Upper lobe of right lung (tissue), 1 donor: ENCODE results near the gene EVI2A. TPM values are rescaled to one million over a fixed set of nuclear protein-coding genes. Genes with fewer than 3 reads are reported as not detected.
"Not testable (repeated sequence)": the region's sequence is repeated elsewhere in the genome, so short reads cannot be mapped to it uniquely, and the experiment has no call there.

ENCODE experiments used
- ATAC-seq: fragments of 200-7000 bp; cut with Tn5 transposase; one replicate; pipeline ENCODE4 v1.9.1; 2020; ENCODE audit warnings: mild to moderate bottlenecking, moderate library complexity
- DNase-seq: peaks from one replicate; pipeline ENCODE4 v3.0.0-alpha.2; 2020
- H3K27ac ChIP-seq: fragments of 200-600 bp; one replicate; pipeline ENCODE4 v1.8.0; 2022
- H3K27me3 ChIP-seq: fragments of 200-600 bp; one replicate; pipeline ENCODE4 v1.8.0; 2022; ENCODE audit warnings: mild to moderate bottlenecking
- H3K36me3 ChIP-seq: fragments of 200-600 bp; one replicate; pipeline ENCODE4 v1.8.0; 2022
- H3K4me1 ChIP-seq: fragments of 200-600 bp; one replicate; pipeline ENCODE4 v1.8.0; 2022
- H3K4me3 ChIP-seq: fragments of 200-600 bp; one replicate; pipeline ENCODE4 v1.8.0; 2022; ENCODE audit warnings: mild to moderate bottlenecking
- H3K9me3 ChIP-seq: fragments of 200-600 bp; one replicate; pipeline ENCODE4 v1.8.0; 2022
- intact Hi-C: fragments of 100-400 bp; cut with DNase I; formaldehyde crosslinking; loops from one replicate; pipeline ENCODE4 v1.11.0; 2022
- total RNA-seq: library from RNA; stranded (reverse); fragmentation: NEBNext Ultra II Directional; extraction: Animal tissue kit (Norgen Biotek cat#: 25700); gene quantifications from one replicate; pipeline ENCODE4 v1.2.1, GENCODE V29; 2021
- TF ChIP-seq, protein P1 (sequence below): fragments of 200-600 bp; IDR thresholded peaks from one replicate; pipeline ENCODE4 v1.8.0; 2022; ENCODE audit warnings: antibody characterized with exemption
- donor health status: DM: no; HTN: yes; CAD: no; lungs with severe emphysema.

The EVI2A gene
- total RNA-seq, 1 donor from 2014 or later, result 38.2 TPM

DNA sequence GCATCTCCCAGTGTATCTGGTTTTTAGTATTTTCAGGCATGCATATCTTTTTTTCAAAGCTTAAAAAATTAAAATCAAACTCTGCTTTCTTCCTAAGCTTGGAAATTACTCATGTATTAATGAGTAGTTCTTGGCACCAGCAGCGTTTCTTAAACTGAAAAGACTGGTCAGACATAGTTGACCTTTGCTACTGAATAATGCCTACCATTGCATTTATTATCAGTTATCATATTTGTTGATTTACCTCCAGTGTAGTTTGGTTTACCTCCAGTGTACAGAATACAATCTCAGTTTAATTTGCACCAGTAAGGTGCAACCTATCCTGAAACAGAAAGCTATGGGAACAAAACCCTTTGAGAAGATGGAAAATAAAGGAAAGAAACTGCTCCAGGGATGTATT, 34.5 kb upstream of the EVI2A start:
- H3K27ac ChIP-seq, result no peak overlapping the region
- no peak for ATAC-seq
- intact Hi-C loops, result no loop called here
- no peaks in the 10 kb centered on the region for H3K27me3 ChIP-seq
- H3K4me3 ChIP-seq, result no peak overlapping the region
- H3K4me1 ChIP-seq, result no peaks in the 10 kb centered on the region
- H3K36me3 ChIP-seq, result peaks cover 68% of the 10 kb centered on the region
- no peak for DNase-seq
- TF ChIP-seq, protein P1, sequence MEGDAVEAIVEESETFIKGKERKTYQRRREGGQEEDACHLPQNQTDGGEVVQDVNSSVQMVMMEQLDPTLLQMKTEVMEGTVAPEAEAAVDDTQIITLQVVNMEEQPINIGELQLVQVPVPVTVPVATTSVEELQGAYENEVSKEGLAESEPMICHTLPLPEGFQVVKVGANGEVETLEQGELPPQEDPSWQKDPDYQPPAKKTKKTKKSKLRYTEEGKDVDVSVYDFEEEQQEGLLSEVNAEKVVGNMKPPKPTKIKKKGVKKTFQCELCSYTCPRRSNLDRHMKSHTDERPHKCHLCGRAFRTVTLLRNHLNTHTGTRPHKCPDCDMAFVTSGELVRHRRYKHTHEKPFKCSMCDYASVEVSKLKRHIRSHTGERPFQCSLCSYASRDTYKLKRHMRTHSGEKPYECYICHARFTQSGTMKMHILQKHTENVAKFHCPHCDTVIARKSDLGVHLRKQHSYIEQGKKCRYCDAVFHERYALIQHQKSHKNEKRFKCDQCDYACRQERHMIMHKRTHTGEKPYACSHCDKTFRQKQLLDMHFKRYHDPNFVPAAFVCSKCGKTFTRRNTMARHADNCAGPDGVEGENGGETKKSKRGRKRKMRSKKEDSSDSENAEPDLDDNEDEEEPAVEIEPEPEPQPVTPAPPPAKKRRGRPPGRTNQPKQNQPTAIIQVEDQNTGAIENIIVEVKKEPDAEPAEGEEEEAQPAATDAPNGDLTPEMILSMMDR, result no peak
- no peaks in the 10 kb centered on the region for H3K9me3 ChIP-seq

DNA sequence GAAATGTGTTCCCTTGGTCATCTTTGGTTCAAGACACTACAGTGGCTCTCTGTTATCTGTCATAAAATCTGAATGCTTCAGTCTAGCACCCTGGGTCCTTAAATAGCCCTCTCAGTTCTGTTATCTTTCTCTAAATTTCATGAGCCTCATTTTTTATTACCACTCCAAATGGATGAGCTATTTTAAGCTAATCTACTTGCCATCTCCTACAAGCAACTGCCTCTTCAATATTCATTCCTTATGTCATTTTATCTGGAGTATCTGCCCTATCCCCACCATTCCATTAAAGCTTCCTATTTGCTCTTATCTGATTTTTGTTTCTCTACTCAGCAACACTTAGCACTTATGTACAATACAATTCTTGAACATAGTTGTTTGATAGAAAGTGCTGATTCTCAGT, 28.0 kb upstream of the EVI2A start:
- no peaks in the 10 kb centered on the region for H3K9me3 ChIP-seq
- H3K36me3 ChIP-seq, result peaks cover 49% of the 10 kb centered on the region
- intact Hi-C loops, result no loop called here
- TF ChIP-seq, protein P1, result no peak
- no peak overlapping the region for H3K27ac ChIP-seq
- ATAC-seq, result no peak
- H3K4me3 ChIP-seq, result no peak overlapping the region
- no peaks in the 10 kb centered on the region for H3K4me1 ChIP-seq
- H3K27me3 ChIP-seq, result no peaks in the 10 kb centered on the region
- DNase-seq, result no peak

DNA sequence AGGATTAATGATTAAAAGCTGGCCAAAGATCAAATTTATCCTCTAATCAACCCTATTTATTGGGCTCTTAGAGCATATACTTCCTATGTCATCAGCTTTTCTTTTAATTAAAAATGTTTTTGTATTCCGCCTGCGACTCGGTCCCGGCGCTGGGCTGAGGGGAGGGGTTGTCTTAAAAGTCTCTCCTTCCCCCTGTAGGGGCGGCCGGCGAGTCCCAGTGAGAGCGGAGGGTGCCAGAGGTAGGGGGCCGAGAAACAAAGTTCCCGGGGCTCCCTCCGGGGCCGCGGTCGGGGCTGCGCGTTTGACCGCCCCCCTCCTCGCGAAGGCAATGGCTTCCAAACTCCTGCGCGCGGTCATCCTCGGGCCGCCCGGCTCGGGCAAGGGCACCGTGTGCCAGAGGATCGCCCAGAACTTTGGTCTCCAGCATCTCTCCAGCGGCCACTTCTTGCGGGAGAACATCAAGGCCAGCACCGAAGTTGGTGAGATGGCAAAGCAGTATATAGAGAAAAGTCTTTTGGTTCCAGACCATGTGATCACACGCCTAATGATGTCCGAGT, 23.8 kb upstream of the EVI2A start:
- DNase-seq, intact Hi-C loops, H3K9me3 ChIP-seq, H3K4me3 ChIP-seq, H3K4me1 ChIP-seq, H3K27me3 ChIP-seq, H3K27ac ChIP-seq: not testable (repeated sequence)
- peak; percentile 25 for ATAC-seq
- peaks cover 45% of the 10 kb centered on the region for H3K36me3 ChIP-seq

DNA sequence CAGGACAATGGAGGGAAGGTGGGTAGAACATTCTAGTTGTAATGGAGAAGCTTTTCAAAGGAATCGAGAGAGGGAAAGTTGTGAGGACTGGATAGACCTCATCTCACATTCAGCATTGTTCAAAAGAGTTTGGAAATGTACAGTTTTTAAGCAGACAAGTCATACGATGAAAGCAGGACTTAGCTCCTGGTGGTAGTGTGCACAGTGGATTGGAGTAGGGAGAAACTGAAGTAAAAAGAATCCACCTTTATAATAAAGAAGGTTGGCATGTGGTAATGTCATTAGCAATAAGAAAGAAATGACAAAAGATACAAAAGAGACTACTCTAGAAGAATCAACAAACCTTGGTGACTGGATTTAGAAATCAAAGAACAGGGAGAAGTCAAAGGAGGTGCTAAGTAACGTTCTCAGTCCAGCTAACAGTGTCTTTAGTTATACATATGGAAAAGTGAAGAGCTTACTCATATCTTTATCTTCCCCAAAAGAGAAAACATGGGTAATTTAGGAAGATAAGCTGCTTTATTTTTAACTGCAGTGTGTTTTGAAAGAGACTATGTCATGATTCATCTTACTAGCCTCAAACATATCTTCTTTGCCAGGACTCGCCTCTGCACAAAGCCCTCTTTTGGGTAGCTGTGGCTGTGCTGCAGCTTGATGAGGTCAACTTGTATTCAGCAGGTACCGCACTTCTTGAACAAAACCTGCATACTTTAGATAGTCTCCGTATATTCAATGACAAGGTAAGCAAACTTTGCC, 18.7 kb upstream of the EVI2A start:
- intact Hi-C loops, result no loop called here
- Histone ChIP-seq H3K27me3 (no peaks in the 10 kb centered on the region), H3K4me3 (no peak overlapping the region), H3K9me3 (no peaks in the 10 kb centered on the region), H3K4me1 (no peaks in the 10 kb centered on the region), H3K36me3 (peaks cover 74% of the 10 kb centered on the region), H3K27ac (no peak overlapping the region)
- TF ChIP-seq, protein P1, result no peak
- DNase-seq (no peak), ATAC-seq (no peak)

DNA sequence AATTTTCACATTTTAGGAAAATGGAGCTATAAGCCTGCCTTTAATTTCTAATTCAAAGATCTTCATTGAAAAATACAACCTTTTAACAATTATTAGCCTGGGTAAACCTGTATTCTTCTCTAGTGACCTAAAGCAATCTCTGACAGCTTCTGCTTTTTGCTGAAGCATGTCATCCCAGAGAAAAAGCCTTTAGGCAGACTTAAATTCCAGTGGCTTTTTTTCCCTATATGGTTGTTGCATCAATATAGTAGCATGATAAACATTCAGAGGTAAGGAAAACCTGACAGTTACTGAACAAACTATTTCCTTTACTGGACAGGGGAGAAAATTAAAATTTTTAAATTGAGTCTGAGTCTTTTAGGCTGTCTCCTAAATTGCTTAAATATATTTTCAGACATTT, 7.8 kb upstream of the EVI2A start:
- H3K4me3 ChIP-seq, result no peak overlapping the region
- H3K27ac ChIP-seq, result no peak overlapping the region
- ATAC-seq (no peak), DNase-seq (no peak)
- no peaks in the 10 kb centered on the region for H3K4me1 ChIP-seq
- H3K36me3 ChIP-seq, result peaks cover 36% of the 10 kb centered on the region
- no peaks in the 10 kb centered on the region for H3K9me3 ChIP-seq
- intact Hi-C loops, result no loop called here
- TF ChIP-seq, protein P1, result no peak
- no peaks in the 10 kb centered on the region for H3K27me3 ChIP-seq

DNA sequence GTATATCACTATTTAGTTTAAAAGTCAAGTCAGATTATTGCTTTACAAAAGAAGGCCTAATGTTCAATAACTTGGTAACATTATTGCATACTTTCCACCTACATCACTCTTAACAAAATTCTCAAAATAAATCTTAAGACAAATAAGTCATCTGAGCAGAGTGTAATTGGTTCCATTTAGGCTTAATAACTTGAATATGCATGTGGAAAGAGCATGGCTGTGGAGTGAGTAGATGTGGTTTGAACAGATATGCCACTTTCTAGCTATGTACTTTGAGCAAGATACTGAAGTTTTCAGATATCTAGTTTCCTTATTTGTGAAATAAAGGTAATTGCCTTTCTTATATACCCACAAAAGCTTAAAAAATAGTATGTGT, 6.7 kb upstream of the EVI2A start:
- H3K4me1 ChIP-seq, result no peaks in the 10 kb centered on the region
- TF ChIP-seq, protein P1, result no peak
- no peak for ATAC-seq
- no peak overlapping the region for H3K27ac ChIP-seq
- no peak for DNase-seq
- peaks cover 31% of the 10 kb centered on the region for H3K36me3 ChIP-seq
- intact Hi-C loops, result no loop called here
- H3K4me3 ChIP-seq, result no peak overlapping the region
- H3K9me3 ChIP-seq, result no peaks in the 10 kb centered on the region
- H3K27me3 ChIP-seq, result no peaks in the 10 kb centered on the region
